GM12891 (cell line): Measurements from ENCODE around the gene PHC3.

Source experiments
- POLR2A ChIP-seq: IDR thresholded peaks from 2 replicates; pipeline ENCODE4 v1.6.1; 2011; ENCODE audit warnings: low read depth, low read length, control low read depth
- POLR2AphosphoS5 ChIP-seq: IDR thresholded peaks from 2 replicates; pipeline ENCODE4 v1.6.1; 2011; ENCODE audit warnings: low read depth, low read length, control low read depth
- SPI1 ChIP-seq: IDR thresholded peaks from 2 replicates; pipeline ENCODE4 v1.6.1; 2011; ENCODE audit warnings: low read depth, low read length, control low read depth

DNA sequence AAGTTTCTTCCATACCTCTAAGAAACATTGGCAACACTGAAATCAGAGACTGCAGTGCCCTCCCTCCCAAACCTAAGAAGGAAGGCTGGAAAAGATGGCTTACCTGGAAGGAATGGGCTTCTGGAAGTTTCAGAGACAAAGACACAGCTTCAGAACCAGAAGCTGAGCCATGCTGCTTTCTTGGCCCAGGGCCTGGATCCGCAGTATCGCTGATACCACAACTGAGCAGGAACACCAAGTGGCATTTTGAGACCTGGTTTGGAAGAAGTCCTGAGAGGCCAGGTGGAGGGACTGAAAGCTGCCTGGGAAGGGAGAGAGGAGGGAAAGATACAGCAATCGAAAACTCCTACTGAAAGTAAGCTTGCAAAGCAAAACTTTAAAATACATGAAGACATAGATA, 124.0 kb downstream of the PHC3 start:
- TF ChIP-seq POLR2A: no peak
- TF ChIP-seq POLR2AphosphoS5: no peak
- no peak for TF ChIP-seq SPI1
